AG09319 (cell line): ENCODE results near the gene LAMC3.
"Not testable (repeated sequence)": the region's sequence is repeated elsewhere in the genome, so short reads cannot be mapped to it uniquely, and the experiment has no call there.

Experiments
- DNase-seq: peaks from one replicate; pipeline ENCODE4 v3.0.0-alpha.2; 2010; ENCODE audit warnings: low read depth; ENCODE audit errors: extremely low read depth
- CTCF ChIP-seq: IDR thresholded peaks from 2 replicates; pipeline ENCODE4 v1.5.1; 2011; ENCODE audit warnings: low read depth, mild to moderate bottlenecking, inconsistent platforms, low read length, moderate library complexity

Gene LAMC3

GRCh38 chr9:131033269-131034224 lies 24.6 kb downstream of the LAMC3 start:
- TF ChIP-seq CTCF: no peak
- DNase-seq: no peak

GRCh38 chr9:131034268-131034667 lies 25.3 kb downstream of the LAMC3 start:
- no peak for TF ChIP-seq CTCF
- DNase-seq: no peak

- not testable (repeated sequence) for DNase-seq
Observed at GRCh38 chr9:131034749-131035148, 25.8 kb downstream of the LAMC3 start.

GRCh38 chr9:131035548-131035947 lies 26.6 kb downstream of the LAMC3 start:
- no peak for DNase-seq
- TF ChIP-seq CTCF: no peak

GRCh38 chr9:131036071-131036470 lies 27.1 kb downstream of the LAMC3 start:
- TF ChIP-seq CTCF: no peak
- no peak for DNase-seq

- DNase-seq: no peak
Observed at GRCh38 chr9:131036529-131037334, 27.8 kb downstream of the LAMC3 start.

More at GRCh38 chr9:131036529-131037334, 27.8 kb downstream of the LAMC3 start:
- no peak for TF ChIP-seq CTCF
